ENCODE measurements around the gene GCNA. TPM values are rescaled to one million over a fixed set of nuclear protein-coding genes. Genes with fewer than 3 reads are reported as not detected.

The GCNA gene
- total and polyA plus RNA-seq, 8 donors = 0.64 to 3.2 (median 2.3) TPM

DNA sequence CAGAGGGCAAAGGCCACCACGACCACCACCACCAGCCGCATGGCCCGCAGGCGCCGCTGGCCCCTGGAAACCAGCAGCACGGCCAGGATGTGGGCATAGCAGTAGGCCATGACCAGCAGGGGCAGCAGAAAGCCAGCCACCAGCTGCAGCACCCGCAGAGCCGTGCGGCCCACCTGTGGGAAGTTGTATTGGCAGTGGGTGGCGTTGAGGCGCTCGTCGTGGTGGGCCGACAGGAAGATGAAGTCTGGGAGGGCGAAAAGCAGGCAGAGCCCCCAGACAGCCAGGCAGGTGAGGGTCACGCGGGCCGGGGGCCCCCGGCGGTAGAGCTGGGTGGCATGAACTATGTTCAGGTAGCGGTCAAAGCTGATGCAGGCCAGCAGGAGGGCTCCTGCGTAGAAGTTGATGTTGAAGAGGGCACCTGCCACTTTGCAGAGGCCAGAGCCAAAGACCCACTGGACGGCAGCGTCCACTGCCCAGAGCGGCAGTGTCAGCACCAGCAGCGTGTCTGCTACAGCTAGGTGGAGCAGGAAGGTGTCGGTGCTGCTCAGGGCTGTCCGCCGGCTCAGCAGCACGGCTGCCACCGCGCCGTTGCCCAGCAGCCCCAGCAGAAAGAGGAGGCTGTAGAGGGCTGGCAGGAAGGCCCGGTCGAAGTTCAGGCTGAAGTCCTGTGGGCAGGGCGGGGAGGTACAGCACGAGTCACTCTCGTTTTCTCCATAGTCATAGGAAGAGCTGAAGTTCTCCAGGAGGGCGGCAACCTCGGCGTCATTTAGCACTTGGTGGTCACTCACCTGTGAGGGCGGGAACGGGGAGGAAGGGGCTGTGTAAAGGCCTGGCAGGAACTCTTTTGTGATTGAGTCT lies 38.7 kb downstream of the GCNA start:
- Histone ChIP-seq H3K9me3 (no peaks in the 10 kb centered on the region), H3K4me3 (peak overlapping the region in 1 of 2 donors; percentile 16), H3K27me3 (no peaks in the 10 kb centered on the region), H3K27ac (no peak overlapping the region), H3K4me1 (no peaks in the 10 kb centered on the region), H3K36me3 (peaks cover 0 to 19% of the 10 kb centered on the region in 2 donors)
- ATAC-seq = no peak
- intact Hi-C loops (cut with DNase I) = no loop called here
- no peak for DNase-seq
- TF ChIP-seq, protein P1, sequence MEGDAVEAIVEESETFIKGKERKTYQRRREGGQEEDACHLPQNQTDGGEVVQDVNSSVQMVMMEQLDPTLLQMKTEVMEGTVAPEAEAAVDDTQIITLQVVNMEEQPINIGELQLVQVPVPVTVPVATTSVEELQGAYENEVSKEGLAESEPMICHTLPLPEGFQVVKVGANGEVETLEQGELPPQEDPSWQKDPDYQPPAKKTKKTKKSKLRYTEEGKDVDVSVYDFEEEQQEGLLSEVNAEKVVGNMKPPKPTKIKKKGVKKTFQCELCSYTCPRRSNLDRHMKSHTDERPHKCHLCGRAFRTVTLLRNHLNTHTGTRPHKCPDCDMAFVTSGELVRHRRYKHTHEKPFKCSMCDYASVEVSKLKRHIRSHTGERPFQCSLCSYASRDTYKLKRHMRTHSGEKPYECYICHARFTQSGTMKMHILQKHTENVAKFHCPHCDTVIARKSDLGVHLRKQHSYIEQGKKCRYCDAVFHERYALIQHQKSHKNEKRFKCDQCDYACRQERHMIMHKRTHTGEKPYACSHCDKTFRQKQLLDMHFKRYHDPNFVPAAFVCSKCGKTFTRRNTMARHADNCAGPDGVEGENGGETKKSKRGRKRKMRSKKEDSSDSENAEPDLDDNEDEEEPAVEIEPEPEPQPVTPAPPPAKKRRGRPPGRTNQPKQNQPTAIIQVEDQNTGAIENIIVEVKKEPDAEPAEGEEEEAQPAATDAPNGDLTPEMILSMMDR (IDR thresholded peaks at IDR 0.05) = no peak

DNA sequence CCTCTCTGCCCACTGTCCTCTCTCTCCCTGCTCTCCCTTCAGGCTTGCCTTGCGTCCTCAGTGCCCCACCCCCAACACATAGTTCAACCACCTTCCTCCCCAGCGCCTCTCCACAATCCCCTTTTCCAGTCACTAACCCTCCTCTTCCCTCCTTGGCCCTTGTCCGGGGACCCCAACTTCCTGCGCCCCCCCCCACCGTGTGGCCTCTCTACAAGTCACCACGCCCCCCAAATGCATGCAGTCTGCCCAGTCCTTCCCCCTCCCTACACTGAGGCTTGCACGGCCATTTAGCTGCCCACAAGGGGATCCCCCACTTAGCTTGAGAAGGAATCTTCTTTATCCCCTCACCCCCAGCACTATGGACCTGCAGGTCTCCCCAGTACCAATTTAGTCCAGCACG lies 39.5 kb downstream of the GCNA start:
- no peak for ATAC-seq
- Histone ChIP-seq H3K9me3 (no peaks in the 10 kb centered on the region), H3K4me1 (peaks cover 3 to 7% of the 10 kb centered on the region in 2 donors), H3K4me3 (peak overlapping the region in 1 of 2 donors; percentile 16), H3K36me3 (peaks cover 0 to 12% of the 10 kb centered on the region in 2 donors), H3K27me3 (no peaks in the 10 kb centered on the region), H3K27ac (no peak overlapping the region)
- no peak for DNase-seq
- intact Hi-C loops (cut with DNase I) = no loop called here
- TF ChIP-seq, protein P1 (IDR thresholded peaks at IDR 0.05) = no peak

DNA sequence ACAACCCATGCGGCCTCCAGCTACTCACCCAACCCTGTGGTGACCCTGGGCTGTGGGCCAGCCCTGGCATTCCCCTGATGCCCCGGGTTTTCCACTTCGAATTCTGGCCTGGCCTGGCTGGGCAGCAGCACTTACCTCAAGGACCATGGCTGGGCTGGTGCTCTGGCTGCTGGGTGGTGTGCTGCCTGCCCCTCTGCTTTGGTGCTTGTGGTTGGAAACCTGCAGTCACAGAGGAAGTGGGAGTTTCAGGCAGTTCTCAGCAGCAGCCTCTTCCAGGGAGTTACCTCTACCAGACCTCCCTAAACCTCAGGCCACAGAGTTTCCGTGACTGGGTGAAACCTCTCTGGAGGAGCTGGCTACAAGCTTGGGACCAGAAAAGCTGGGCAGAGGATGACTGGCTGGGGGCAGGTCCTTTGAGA lies 40.1 kb downstream of the GCNA start, which contains the start of gene CXCR3:
CXCR3 (minus strand) TSS at position 209 of the 419 bp plus-strand sequence; CDS start at position 147, 62 bp downstream.
- peak within 1 kb of the TSS in 1 of 2 donors; percentile 16 for H3K4me3 ChIP-seq
- DNase-seq (peak in 2 of 4 donors; percentile 50 to 61), ATAC-seq (peak; percentile 50)
- H3K9me3 ChIP-seq = no peaks in the 10 kb centered on the region
- H3K4me1 ChIP-seq = peaks cover 6 to 13% of the 10 kb centered on the region in 2 donors
- TF ChIP-seq, protein P1 (IDR thresholded peaks at IDR 0.05) = no peak
- no peak within 1 kb of the TSS for H3K27ac ChIP-seq
- H3K36me3 ChIP-seq = peaks cover 0 to 9% of the 10 kb centered on the region in 2 donors
- intact Hi-C loops (cut with DNase I) = no loop called here
- no peaks in the 10 kb centered on the region for H3K27me3 ChIP-seq

DNA sequence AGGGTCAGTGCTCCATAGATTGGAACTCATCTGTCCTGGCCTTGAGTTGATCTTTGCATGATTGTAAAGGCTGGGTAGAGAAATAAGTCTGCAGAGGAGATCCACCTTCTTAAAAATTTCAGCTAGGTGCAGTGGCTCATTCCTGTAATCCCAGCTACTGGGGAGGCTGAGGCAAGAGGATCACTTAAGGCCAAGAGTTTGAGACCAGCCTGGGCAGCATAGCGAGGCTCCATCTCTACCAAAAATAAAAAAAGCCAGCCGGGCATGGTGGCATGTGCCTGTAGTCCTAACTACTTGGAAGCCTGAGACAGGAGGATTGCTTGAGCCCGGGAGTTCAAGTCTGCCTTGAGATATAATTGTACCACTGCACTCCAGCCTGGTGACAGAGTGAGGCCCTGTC lies 40.5 kb downstream of the GCNA start:
- TF ChIP-seq, protein P1 (IDR thresholded peaks at IDR 0.05) = no peak
- peaks cover 7 to 18% of the 10 kb centered on the region in 2 donors for H3K4me1 ChIP-seq
- no peaks in the 10 kb centered on the region for H3K9me3 ChIP-seq
- DNase-seq (no peak), ATAC-seq (no peak)
- intact Hi-C loops (cut with DNase I) = no loop called here
- H3K27ac ChIP-seq = no peak overlapping the region
- H3K36me3 ChIP-seq = peaks cover 0 to 4% of the 10 kb centered on the region in 2 donors
- H3K27me3 ChIP-seq = no peaks in the 10 kb centered on the region
- no peak overlapping the region for H3K4me3 ChIP-seq

DNA sequence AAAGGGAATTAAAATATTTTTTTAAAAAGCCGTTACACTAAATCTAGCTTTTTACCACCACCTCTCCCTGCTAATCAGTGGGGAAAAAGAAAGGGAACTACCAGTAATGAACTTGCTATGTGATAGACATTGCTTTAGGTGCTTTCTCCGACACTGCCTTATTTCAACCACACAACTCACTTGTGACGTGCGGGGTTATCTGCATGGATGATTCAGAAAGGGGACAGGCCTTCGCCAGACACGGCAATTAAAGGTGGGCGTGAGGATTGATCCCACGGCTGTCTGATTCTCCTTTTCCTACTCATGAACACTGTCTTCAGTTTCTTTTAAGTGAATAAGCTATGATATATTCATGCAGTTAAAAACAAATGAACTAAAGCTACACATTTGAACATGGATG lies 41.0 kb downstream of the GCNA start:
- H3K4me1 ChIP-seq = peaks cover 7 to 19% of the 10 kb centered on the region in 2 donors
- TF ChIP-seq, protein P1 (IDR thresholded peaks at IDR 0.05) = no peak
- ATAC-seq (no peak), DNase-seq (no peak)
- no peaks in the 10 kb centered on the region for H3K9me3 ChIP-seq
- no peak overlapping the region for H3K4me3 ChIP-seq
- H3K27me3 ChIP-seq = no peaks in the 10 kb centered on the region
- H3K27ac ChIP-seq = no peak overlapping the region
- peaks cover 0 to under 1% of the 10 kb centered on the region in 2 donors for H3K36me3 ChIP-seq
- intact Hi-C loops (cut with DNase I) = no loop called here

Measured in left lung (tissue), 10 donors.